Peyer's patch (tissue), 4 donors: ENCODE results near the gene DGKE.

Source experiments
- POLR2A ChIP-seq, 2 donors: fragments of 450-650 bp; IDR thresholded peaks; one replicate each; pipeline ENCODE4 v1.5.1; 2017; ENCODE audit warnings: antibody characterized with exemption in 2 of 2, mild to moderate bottlenecking in 2 of 2, moderate library complexity in 2 of 2
- TF ChIP-seq, protein P1 (sequence below), 6 experiments: fragments of 450-650 bp in 4 of 6; fragments of 200-600 bp in 2 of 6; sonication (generic) in 1 of 6; IDR thresholded peaks; one replicate each; pipeline ENCODE4 v1.5.1; 2017 to 2019; ENCODE audit warnings: antibody characterized with exemption in 6 of 6, mild to moderate bottlenecking in 3 of 6, moderate library complexity in 1 of 6

DNA sequence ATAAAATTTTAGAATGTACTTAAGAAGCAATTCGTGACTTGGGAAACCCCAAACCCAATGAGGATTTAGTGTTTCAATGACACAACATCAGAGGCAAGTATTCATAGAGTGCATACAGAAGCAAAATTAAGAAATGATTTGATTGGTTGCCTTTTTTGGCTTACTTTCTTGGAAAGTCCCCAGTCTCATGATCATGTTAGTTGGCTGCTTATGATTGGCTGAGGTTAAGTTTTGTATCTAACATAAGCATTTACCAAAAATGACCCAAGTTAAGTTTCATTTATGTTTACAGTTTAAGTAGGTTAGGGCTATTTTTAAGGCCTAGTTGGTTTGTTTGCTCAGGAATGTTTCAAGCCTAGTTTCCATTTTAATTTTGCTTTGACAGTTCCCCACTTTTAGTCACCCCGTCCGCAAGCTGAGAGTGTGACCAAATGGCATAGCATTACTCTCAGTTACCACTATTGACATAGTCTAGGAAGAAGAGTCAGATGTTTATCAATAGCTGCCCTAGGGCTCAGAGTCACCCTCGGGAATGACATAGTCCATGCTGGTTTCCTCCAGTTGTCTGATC is 36.2 kb downstream of the DGKE start:
- TF ChIP-seq, protein P1, sequence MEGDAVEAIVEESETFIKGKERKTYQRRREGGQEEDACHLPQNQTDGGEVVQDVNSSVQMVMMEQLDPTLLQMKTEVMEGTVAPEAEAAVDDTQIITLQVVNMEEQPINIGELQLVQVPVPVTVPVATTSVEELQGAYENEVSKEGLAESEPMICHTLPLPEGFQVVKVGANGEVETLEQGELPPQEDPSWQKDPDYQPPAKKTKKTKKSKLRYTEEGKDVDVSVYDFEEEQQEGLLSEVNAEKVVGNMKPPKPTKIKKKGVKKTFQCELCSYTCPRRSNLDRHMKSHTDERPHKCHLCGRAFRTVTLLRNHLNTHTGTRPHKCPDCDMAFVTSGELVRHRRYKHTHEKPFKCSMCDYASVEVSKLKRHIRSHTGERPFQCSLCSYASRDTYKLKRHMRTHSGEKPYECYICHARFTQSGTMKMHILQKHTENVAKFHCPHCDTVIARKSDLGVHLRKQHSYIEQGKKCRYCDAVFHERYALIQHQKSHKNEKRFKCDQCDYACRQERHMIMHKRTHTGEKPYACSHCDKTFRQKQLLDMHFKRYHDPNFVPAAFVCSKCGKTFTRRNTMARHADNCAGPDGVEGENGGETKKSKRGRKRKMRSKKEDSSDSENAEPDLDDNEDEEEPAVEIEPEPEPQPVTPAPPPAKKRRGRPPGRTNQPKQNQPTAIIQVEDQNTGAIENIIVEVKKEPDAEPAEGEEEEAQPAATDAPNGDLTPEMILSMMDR (IDR thresholded peaks at IDR 0.05): no peak
- no peak for TF ChIP-seq POLR2A (IDR thresholded peaks at IDR 0.05)
